K562 (cell line): ENCODE results near the gene MAGI1. TPM values are rescaled to one million over a fixed set of nuclear protein-coding genes. Genes with fewer than 3 reads are reported as not detected.

ENCODE experiments used
- ATAC-seq: fragments of 200-7000 bp; cut with Tn5 transposase; 3 replicates; pipeline ENCODE4 v1.9.1; 2020; ENCODE audit warnings: moderate library complexity
- BruUV-seq: library from RNA; stranded (reverse); fragments of 400-500 nt; replicated peaks from 2 replicates; lab custom pipeline; 2021; lab: Mats Ljungman, UMichigan
- CTCF ChIA-PET: fragments of 300-600 bp; formaldehyde crosslinking; extraction: SDS; loops from one replicate; lab custom pipeline; 2021; ENCODE audit warnings: low intra/inter-chr PET ratio; lab: Yijun Ruan, JAX
- POLR2A ChIA-PET: fragments of 300-600, 350-650 bp; sonication (Branson Sonifier 250); formaldehyde crosslinking; extraction: SDS; loops from one replicate; lab custom pipeline; 2021; ENCODE audit warnings: antibody characterized with exemption, inconsistent platforms; lab: Yijun Ruan, JAX
- DNase-seq, 4 experiments: peaks; one replicate each; pipeline versions ENCODE4 v3.0.0 to v3.0.0-alpha.2; 2011 to 2018; ENCODE audit warnings: low spot score in 3 of 4, mixed read lengths in 3 of 4; ENCODE audit errors: extremely low read depth in 1 of 4
- FAIRE-seq: peaks from 2 replicates; lab custom pipeline; 2011; peaks lifted over from hg19 to GRCh38; lab: Jason Lieb, UNC
- H2AFZ ChIP-seq: 2 replicates; pipeline ENCODE4 v1.6.0; 2011; ENCODE audit warnings: low read depth, low read length, control low read depth, inconsistent platforms
- H3K27ac ChIP-seq: fragments of 200-600 bp; 3 replicates; pipeline ENCODE4 v1.8.0; 2011; ENCODE audit warnings: low read depth, mild to moderate bottlenecking, control low read depth, inconsistent platforms, low read length, moderate library complexity, mixed read lengths; ENCODE audit errors: extremely low read depth
- H3K27me3 ChIP-seq, 2 experiments: fragments of 300-600 bp in 1 of 2; 2 replicates in 1 of 2; 3 replicates in 1 of 2; pipeline versions ENCODE4 v1.6.0 to v1.8.0; 2011; ENCODE audit warnings: inconsistent platforms in 2 of 2, low read length in 2 of 2, mild to moderate bottlenecking in 1 of 2, mixed read lengths in 1 of 2, moderate library complexity in 1 of 2; ENCODE audit not compliant: control insufficient read depth in 2 of 2, insufficient read depth in 2 of 2
- H3K36me3 ChIP-seq: fragments of 300-600 bp; 3 replicates; pipeline ENCODE4 v1.8.0; 2011; ENCODE audit warnings: mild to moderate bottlenecking, low read length, inconsistent platforms; ENCODE audit not compliant: control insufficient read depth, insufficient read depth
- H3K4me1 ChIP-seq, 2 experiments: fragments of 200-600 bp in 1 of 2; replicated peaks in 1 of 2; 2 replicates in 1 of 2; 3 replicates in 1 of 2; pipeline versions ENCODE4 v1.5.1 to v1.8.0; 2011; ENCODE audit warnings: inconsistent platforms in 2 of 2, low read length in 2 of 2, mild to moderate bottlenecking in 1 of 2, mixed read lengths in 1 of 2, moderate library complexity in 1 of 2; ENCODE audit not compliant: control insufficient read depth in 2 of 2, insufficient read depth in 2 of 2
- H3K4me2 ChIP-seq: 2 replicates; pipeline ENCODE4 v1.6.1; 2011; ENCODE audit warnings: low read length, control low read depth, inconsistent platforms, mixed read lengths; ENCODE audit not compliant: insufficient read depth
- H3K4me3 ChIP-seq: fragments of 200-600 bp; sonication (generic), shearing (Covaris generic); 2 replicates; pipeline ENCODE4 v1.5.1; 2016; ENCODE audit warnings: control low read depth, inconsistent platforms
- H3K79me2 ChIP-seq: fragments of 200-600 bp; 3 replicates; pipeline ENCODE4 v1.8.0; 2011; ENCODE audit warnings: low read length, inconsistent platforms; ENCODE audit not compliant: control insufficient read depth, insufficient read depth
- H3K9ac ChIP-seq, 2 experiments: 2 replicates each; pipeline versions ENCODE4 v1.6.0 to v1.6.1; 2011; ENCODE audit warnings: low read depth in 2 of 2, low read length in 2 of 2, control low read depth in 1 of 2, inconsistent platforms in 1 of 2, mild to moderate bottlenecking in 1 of 2, mixed read lengths in 1 of 2; ENCODE audit not compliant: insufficient read depth in 1 of 2
- H3K9me1 ChIP-seq: one replicate; pipeline ENCODE4 v1.6.0; 2011; ENCODE audit warnings: inconsistent platforms, mild to moderate bottlenecking, low read length, moderate library complexity; ENCODE audit not compliant: control insufficient read depth, insufficient read depth
- H3K9me3 ChIP-seq: replicated peaks from 2 replicates; pipeline ENCODE4 v1.5.1; 2011; ENCODE audit warnings: low read depth, low read length, inconsistent platforms; ENCODE audit not compliant: control insufficient read depth, insufficient read depth
- H4K20me1 ChIP-seq: replicated peaks from 2 replicates; pipeline ENCODE4 v1.6.1; 2011; ENCODE audit warnings: low read length, inconsistent platforms, mixed read lengths; ENCODE audit not compliant: control insufficient read depth, insufficient read depth
- EWSR1 ChIP-seq: fragments of 450-650 bp; IDR thresholded peaks from 2 replicates; pipeline ENCODE4 v1.6.1; 2018; ENCODE audit warnings: borderline replicate concordance, mild to moderate bottlenecking, low read depth, moderate library complexity; ENCODE audit not compliant: partially characterized antibody
- LARP7 ChIP-seq: fragments of 450-650 bp; IDR thresholded peaks from 2 replicates; pipeline ENCODE4 v1.6.1; 2016
- MBD2 ChIP-seq: sonication (generic); IDR thresholded peaks from 2 replicates; pipeline ENCODE4 v1.6.1; 2016; ENCODE audit warnings: low read depth, borderline replicate concordance
- MECOM ChIP-seq: fragments of 250-450 bp; sonication (Bioruptor Pico); IDR thresholded peaks from 2 replicates; pipeline ENCODE4 v1.8.0; 2022; ENCODE audit warnings: inconsistent platforms
- NCOA1 ChIP-seq: fragments of 450-650 bp; IDR thresholded peaks from 2 replicates; pipeline ENCODE4 v1.6.1; 2016; ENCODE audit warnings: low read depth
- NEUROD1 ChIP-seq: fragments of 150-350 bp; IDR thresholded peaks from 2 replicates; pipeline ENCODE4 v1.6.1; 2014; ENCODE audit warnings: borderline replicate concordance, low read length, low read depth; ENCODE audit not compliant: partially characterized antibody
- NR2F6 ChIP-seq: fragments of 450-650 bp; formaldehyde crosslinking; IDR thresholded peaks from 2 replicates; pipeline ENCODE4 v1.4.0; 2020; ENCODE audit warnings: mild to moderate bottlenecking
- POLR2H ChIP-seq: IDR thresholded peaks from 2 replicates; pipeline ENCODE4 v1.6.1; 2016; ENCODE audit warnings: missing genetic modification characterization, low read depth, mild to moderate bottlenecking, control low read depth, missing compliant biosample characterization, moderate library complexity
- PRMT5 ChIP-seq: sonication (generic); formaldehyde crosslinking; IDR thresholded peaks from 2 replicates; pipeline ENCODE4 v1.5.0; 2020; ENCODE audit warnings: missing genetic modification reagents
- RBM14 ChIP-seq: fragments of 200-400 bp; formaldehyde crosslinking; IDR thresholded peaks from 2 replicates; pipeline ENCODE4 v1.6.1; 2018; ENCODE audit warnings: low read depth, mild to moderate bottlenecking, low read length, moderate library complexity, borderline replicate concordance; ENCODE audit not compliant: insufficient read depth
- SNAPC5 ChIP-seq: fragments of 250-450 bp; sonication (Bioruptor Pico); IDR thresholded peaks from 2 replicates; pipeline ENCODE4 v1.8.0; 2021; ENCODE audit warnings: moderate library complexity, mild to moderate bottlenecking, inconsistent platforms
- THRB ChIP-seq: fragments of 450-650 bp; formaldehyde crosslinking; conservative IDR thresholded peaks from 2 replicates; pipeline ENCODE4 v1.4.0; 2022; ENCODE audit warnings: mild to moderate bottlenecking, missing genetic modification characterization
- ZKSCAN3 ChIP-seq: fragments of 250-450 bp; sonication (Bioruptor Pico); IDR thresholded peaks from 2 replicates; pipeline ENCODE4 v1.4.0; 2020
- ZNF282 ChIP-seq: sonication (generic); formaldehyde crosslinking; IDR thresholded peaks from 2 replicates; pipeline ENCODE4 v1.8.1; 2023; ENCODE audit warnings: missing genetic modification reagents
- WGBS: fragments of 100-300 bp; shearing (Covaris generic); methylation state at CpG from one replicate; pipeline ENCODE4 v1.1.6; 2016; ENCODE audit warnings: low coverage, mixed read lengths; ENCODE audit not compliant: insufficient coverage; ENCODE audit errors: missing lambda C conversion rate; 5-methylcytosine and 5-hydroxymethylcytosine counted together
- in situ Hi-C: fragments of 300-500 bp; cut with MboI; formaldehyde crosslinking; loops from 4 replicates; pipeline ENCODE4 v1.15.0; 2018; ENCODE audit warnings: inconsistent platforms, mixed read lengths
- intact Hi-C: fragments of 100-400 bp; cut with micrococcal nuclease; formaldehyde crosslinking; loops from 2 replicates; pipeline ENCODE4 v1.14.2; 2022
- polyA plus RNA-seq, 8 experiments: library from polyadenylated mRNA; depleted of rRNA in 4 of 8; stranded (reverse) in 5 of 8; unstranded in 3 of 8; fragments of >200 nt; fragmentation: Nextera tagmentation in 2 of 8; fragmentation: Illumina TruSeq in 1 of 8; extraction: Ambion mirVana in 2 of 8; extraction: Trizol in 1 of 8; gene quantifications; 2 replicates each; pipeline versions ENCODE4 v1.2.1 to v1.2.3, GENCODE V29; 2011 to 2014; ENCODE audit warnings: inconsistent platforms in 1 of 8, missing spikeins in 1 of 8
- total RNA-seq, 7 experiments: library from RNA; depleted of rRNA in 6 of 7; stranded (reverse); fragments of >200 nt in 6 of 7; fragmentation: Illumina TruSeq in 2 of 7; extraction: Trizol in 2 of 7; gene quantifications; 2 replicates each; pipeline versions ENCODE4 v1.2.1 to v1.2.3, GENCODE V29; 2011 to 2021; ENCODE audit warnings: low replicate concordance in 1 of 7

The MAGI1 gene
- total and polyA plus RNA-seq, 9 of the 15 experiments (the other 6 are each of a cell fraction or from before 2014, with no cell fraction given): 7.8 to 59.4 (median 43.2) TPM

GRCh38 chr3:65739901-65740541, 298.7 kb downstream of the MAGI1 start:
- BruUV-seq: no TSS peak
- Histone ChIP-seq H3K4me1 (no peaks in the 10 kb centered on the region), H3K4me3 (no peak overlapping the region), H3K4me2 (no peak overlapping the region), H3K9me1 (no peaks in the 10 kb centered on the region), H3K9ac (no peak overlapping the region), H3K27ac (no peak overlapping the region), H2AFZ (no peak overlapping the region), H3K79me2 (no peaks in the 10 kb centered on the region), H3K36me3 (no peaks in the 10 kb centered on the region), H3K9me3 (no peaks in the 10 kb centered on the region), H4K20me1 (no peaks in the 10 kb centered on the region), H3K27me3 (no peaks in the 10 kb centered on the region)
- intact Hi-C loops (loop anchor here (10.0 kb wide), 1 partner anchor 145 kb away; no protein-coding TSS in a partner anchor), in situ Hi-C loops (loop anchor here (10.0 to 25.0 kb wide), 2 partner anchors 295 to 1203 kb away; no protein-coding TSS in a partner anchor)
- ATAC-seq (no peak), DNase-seq (no peak), FAIRE-seq (no peak)
- ChIA-PET POLR2A (no interaction called here), CTCF (no interaction called here)
- TF ChIP-seq NCOA1 (no peak), PRMT5 (CRISPR knock-in tag) (no peak), NEUROD1 (no peak), NR2F6 (CRISPR knock-in tag) (no peak), MBD2 (no peak), EWSR1 (no peak), ZKSCAN3 (CRISPR knock-in tag) (no peak), RBM14 (no peak), LARP7 (no peak), SNAPC5 (no peak), THRB (no peak), MECOM (CRISPR knock-in tag) (no peak), ZNF282 (CRISPR knock-in tag) (no peak), POLR2H (tag) (no peak)
- 17% methylated on average over 3 of the region's 3 CpGs for WGBS
